Measurements from ENCODE around the gene FADS2.

DNA sequence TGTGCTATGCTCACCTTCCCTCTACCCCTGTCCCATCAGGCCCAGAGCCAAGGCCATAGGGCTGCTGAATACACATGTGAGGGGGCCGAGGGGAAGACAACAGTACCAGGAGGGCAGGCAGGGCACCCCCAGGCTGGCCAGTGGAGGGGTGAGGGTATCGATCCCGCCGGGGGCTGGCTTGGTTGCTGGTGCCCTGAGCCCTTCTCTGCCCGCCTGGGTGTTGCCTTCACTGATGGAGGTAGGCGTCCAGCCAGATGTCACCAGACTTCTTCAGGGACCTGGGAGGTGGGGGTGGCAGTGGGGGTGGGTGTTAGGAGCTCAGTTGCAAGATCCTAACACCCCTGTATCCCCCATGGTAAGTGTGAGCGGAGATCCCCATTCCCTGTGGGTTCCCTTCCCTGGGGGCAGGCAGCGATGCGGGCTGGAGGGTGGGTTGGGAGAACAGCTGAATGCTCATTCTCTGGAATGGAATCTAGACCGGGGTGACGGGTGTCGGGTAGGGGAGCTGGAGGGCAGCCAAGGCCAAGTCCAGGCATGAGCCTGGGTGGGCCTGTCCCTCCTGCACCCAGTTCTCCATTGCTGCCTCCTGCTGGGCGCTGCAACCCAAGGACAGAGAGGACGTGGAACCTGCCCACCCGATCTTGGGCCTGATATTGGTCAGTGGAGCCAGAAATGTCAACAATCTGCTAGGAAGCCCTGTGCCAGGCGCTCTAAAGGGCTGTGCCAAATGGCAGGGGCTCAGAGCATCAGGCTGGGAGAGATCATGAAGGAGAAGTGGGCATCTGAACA lies 45.7 kb downstream of the FADS2 start:
- TF ChIP-seq, protein P1, sequence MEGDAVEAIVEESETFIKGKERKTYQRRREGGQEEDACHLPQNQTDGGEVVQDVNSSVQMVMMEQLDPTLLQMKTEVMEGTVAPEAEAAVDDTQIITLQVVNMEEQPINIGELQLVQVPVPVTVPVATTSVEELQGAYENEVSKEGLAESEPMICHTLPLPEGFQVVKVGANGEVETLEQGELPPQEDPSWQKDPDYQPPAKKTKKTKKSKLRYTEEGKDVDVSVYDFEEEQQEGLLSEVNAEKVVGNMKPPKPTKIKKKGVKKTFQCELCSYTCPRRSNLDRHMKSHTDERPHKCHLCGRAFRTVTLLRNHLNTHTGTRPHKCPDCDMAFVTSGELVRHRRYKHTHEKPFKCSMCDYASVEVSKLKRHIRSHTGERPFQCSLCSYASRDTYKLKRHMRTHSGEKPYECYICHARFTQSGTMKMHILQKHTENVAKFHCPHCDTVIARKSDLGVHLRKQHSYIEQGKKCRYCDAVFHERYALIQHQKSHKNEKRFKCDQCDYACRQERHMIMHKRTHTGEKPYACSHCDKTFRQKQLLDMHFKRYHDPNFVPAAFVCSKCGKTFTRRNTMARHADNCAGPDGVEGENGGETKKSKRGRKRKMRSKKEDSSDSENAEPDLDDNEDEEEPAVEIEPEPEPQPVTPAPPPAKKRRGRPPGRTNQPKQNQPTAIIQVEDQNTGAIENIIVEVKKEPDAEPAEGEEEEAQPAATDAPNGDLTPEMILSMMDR (IDR thresholded peaks at IDR 0.05; ENCODE audit: insufficient read depth, low read length, poor library complexity, severe bottlenecking) = no peak
- TF ChIP-seq EZH2phosphoT487 (conservative IDR thresholded peaks at IDR 0.05; ENCODE audit: low read length) = no peak

Data from SU-DHL-6 (cell line).